NCI-H2227 (cell line): ENCODE results near the gene CCBE1.

Experiments
- DNase-seq: peaks from one replicate; lab custom pipeline; 2025; ENCODE audit not compliant: unreplicated experiment; lab: John Stamatoyannopoulos, UW

CCBE1 gene

DNA sequence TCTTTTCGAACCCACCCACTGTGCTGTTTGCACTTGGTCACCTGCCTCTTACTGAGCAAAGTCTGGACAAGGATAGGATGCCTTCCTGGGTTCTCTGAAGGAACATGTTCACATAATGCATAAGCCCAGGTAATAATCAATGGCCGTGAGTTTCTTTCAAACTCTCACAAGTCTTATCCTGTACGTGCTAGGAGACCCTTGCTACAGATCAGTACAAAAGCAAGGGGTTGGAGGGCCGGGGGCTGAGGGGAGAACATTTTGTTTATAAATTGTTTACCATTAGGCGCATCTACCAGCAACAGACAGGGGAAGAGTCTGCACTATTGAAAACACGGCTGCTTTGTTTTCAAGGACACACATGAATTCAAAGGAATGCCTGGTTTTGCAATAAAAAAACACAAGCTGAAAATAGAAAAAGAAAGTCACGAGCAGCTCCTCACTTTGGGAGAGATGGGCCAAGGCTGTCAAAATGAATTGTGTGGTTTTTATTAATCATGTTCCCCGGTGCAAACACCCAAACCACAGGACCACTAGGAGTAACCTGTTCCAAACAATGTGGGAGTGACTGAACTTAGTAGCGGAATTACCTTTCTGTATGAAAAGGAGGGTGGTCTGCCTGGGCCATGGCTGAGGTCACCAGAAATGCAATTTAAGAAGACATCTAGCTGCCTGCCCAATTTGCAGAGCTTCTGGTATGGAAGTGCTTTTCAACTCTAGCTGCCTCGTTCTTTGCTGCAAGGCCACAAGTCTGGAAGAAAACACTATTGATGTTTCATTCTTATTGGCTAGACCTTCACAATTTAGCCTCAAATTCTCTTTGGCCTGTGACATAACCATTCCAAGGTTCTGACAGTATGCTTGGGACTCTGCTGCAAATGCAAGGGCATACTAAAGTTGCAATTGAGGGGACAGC is 73.5 kb downstream of the CCBE1 start:
- no peak for DNase-seq

DNA sequence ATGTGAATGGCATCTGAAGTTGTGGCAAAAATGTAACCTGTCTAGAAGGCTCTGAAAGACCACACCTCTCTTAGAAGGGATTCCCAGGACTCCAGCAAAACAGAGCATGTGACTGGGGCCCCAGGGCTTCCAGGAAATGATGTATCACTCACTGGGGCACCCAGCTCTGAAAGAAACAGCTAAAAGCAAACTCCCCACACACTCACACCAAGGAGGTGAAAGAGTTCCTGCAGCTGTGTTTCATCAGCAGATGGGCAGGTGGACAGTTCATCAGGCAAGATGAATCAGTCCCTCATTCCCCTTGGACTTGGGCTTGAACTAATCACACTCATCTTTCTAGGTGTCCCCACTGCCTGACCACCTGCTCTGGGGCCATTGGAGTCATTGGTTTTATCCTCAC is 76.2 kb downstream of the CCBE1 start:
- no peak for DNase-seq

DNA sequence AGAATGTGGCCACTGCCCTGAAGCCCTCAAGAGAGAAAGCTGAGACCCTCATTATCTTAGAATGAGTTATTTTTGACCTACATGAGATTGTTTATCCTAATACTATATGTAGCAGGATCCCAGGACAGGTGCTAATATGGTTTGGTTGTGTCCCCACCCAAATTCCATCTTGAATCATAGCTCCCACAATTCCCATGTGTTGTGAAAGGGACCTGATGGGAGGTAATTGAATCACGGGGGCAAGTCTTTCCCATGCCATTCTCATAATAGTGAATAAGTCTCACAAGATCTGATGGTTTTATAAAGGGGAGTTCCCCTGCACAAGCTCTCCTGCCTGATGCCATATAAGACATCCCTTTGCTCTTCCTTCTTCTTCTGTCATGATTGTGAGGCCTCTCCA is 76.8 kb downstream of the CCBE1 start:
- no peak for DNase-seq

DNA sequence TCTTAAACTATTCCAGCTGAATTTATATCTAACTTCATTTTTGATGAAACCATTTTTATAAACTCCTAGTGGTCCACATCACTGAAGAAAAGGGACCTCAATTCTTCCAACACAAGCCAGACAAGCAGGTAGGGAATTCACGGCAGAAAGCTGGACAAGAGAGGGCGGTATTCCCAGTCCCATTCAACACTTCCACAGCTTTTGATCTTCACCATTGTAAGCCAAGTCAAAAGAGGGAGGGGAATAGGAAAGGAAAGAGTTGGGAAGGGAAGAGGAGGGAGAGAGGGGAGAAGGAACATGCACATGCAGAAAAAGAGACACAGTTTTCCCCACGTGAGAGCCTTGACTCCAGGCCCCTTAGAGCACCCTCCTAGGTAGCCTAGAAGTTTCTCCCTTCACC is 77.4 kb downstream of the CCBE1 start:
- DNase-seq = no peak

DNA sequence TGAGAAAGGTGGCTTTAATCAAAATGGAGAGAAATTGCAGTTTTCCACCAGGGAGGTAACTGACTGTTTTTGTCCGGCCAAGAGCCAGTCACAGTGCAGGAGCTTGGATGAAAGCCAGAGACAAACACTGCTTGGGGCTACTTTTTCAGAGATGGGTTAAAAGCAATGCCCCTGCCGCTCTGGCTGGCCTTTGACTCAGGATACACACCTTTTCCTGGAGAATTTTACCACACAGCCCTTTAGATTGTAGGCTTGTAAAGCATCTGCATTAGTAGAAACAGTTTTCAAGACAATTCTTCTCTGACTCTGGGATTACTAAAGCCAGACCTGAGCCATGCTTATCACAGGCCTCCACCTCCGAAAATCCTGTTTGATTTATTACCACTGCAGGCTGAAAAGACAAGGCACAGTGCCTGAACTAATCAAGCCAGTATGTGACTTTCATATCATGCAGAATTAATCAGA is 79.7 kb downstream of the CCBE1 start:
- DNase-seq = no peak

DNA sequence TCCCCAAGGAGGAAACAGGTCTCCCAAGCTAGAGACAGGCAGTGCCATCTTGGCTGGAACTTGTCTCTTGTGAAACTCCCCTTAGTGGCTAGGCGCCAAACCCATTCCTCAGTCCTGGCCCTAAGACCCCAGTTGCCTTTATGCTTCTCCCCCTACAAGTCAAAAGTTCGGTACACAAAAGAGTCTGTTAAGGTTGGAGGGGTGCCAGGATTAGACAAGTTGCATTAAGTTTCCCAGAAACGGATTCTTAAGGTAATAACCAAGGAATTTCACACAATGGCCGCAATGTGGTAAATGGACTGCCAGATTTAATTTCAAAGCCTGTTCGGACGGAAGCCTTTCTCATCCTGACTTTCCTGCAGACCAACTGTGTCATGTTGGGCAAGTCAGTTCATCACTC is 80.7 kb downstream of the CCBE1 start:
- DNase-seq = no peak

DNA sequence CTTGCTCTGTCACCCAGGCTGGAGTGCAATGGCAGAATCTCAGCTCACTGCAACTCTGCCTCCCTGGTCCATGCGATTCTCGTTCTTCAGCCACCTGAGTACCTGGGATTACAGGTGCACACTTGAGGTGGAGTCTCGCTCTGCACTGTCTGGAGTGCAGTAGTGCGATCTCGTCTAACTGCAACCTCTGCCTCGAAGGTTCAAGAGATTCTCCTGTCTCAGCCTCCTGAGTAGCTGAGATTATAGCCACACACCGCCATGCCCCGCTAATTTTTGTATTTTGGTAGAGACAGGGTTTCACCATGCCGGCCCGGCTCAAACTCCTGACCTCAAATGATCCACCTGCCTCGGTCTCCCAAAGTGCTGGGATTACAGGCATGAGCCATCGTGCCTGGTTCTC is 83.3 kb downstream of the CCBE1 start:
- no peak for DNase-seq

DNA sequence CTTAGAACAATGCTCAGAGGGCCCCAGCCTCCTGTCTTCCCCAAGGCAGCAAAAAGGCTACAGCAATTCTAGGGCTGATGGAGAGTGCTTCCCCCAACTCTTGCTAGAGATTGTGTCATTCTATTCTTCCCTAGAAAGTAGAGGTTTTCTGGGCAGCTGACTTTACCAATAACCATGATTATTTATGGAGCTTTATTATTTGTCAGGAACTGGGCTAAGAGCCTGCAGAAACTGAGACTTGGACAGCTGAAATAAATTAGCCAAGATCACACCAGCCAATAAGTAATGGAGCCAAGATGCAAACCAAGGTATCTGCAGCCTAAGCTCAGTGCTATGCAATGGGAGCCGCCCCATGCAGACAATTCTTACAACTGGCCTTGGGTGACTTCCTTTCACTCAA is 84.8 kb downstream of the CCBE1 start:
- DNase-seq = no peak

DNA sequence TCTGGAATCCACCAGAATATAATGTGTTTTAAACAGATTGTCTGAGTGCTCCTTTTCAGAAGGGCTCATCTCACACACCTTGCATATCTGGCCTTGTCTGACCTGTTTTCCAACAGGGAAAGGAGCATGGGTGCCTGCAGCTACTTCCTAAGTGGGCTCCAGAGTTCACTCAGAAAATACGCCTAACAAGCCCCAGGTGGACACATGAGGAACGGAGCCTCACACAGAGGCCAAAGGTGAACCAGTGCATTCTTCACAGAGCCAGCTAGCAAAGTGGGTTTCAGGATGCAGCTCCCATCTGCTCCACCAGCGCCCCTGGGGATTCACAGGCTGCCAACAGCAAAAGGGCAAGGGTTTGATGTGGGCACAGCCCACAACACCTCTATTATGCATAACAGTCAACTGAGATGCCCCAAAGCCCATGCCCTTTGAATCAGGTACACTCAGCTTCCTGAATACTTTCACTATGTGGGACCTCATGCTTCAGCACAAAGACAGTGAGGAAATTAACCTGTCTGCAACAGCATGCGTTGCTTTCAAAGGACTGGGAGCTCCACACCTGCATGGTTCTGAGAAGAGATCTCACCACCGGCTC is 86.6 kb downstream of the CCBE1 start:
- no peak for DNase-seq

DNA sequence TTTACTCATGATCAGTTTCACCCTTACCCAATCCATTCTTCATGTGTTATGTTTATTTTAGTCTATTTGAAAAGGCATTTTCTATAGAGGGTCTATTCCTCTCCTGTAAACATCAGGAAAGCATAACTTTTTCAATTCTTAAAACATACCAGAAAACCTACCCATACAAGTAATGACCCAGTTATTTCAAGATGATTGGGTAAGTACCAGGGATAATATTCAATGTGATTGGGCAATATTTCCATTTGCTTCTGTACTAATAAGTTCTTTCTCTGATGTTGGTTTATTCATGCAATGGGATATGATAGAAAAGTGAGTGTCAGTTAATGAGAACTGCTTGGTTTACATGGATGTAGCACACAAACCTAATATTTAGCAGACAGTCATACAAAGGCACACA is 87.6 kb downstream of the CCBE1 start:
- DNase-seq = no peak

DNA sequence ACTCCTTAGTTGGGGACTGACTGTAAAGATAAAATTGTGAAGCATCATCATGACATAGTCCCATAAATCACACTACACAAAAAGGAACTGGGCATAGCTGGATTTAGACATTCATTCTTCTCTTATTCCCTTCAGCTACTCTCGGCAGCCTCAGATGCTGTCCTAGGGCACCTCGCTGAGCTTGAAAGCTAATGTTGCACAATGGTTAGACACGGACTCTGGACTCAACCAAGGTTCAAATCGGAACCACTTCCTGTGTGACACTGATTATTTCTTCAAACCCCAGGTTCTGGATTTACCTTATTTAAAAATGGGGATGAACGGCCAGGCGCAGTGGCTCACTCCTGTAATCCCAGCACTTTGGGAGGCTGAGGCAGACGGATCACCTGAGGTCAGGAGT is 89.8 kb downstream of the CCBE1 start:
- DNase-seq = no peak

DNA sequence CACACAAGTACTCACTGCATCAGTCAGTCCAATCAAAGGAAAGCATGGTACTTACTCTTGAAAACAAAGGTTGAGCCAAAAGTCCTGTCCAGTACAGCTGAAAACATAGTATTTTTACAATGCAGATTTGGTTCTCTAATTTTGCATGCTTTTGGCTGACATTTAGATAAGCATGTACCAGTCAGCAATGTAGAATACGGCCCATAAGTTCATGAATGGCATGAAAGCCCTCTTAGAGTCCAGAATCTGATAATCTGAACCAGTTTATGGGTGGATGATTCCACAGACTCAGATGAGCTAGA is 90.2 kb downstream of the CCBE1 start:
- no peak for DNase-seq

DNA sequence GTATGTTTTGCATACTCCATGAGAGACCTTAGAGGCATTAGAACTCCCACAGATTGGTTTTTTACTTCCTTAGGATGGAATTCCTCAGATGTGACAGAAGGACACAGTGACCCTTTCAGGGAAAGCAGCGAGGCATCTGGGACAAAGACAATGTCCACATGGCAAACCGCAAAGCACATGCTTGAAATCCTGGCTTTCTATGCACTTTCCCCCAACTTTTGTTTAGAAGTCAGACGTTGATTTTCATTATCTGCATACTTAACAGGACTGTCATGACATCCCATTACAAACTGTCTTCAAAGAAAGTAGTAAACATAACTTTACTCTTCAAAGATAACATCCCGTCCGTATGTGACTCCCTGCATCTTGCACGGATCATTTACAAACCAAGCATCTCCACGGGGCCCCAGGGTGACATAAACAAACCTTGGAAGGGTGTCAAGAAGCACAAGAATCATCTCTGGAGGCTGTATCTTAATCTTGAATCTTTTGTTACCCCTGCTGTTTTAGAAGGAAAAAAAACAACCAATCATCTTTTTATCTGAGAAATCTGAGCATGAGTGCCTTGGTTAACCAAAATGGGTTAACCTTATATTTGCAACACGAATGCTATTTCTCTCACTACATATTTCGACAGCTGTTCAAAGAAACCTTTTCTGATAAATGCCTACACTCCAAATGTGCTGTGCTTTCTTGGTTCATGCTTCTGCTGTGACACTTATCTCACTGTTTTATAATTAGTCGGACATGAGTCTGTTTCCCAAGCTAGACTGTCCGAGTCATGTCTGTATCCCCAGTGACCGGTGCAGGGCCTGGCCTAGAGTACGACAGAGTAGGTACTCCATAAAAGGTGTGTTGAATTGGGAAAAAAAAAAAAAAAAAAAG is 90.8 kb downstream of the CCBE1 start:
- no peak for DNase-seq

DNA sequence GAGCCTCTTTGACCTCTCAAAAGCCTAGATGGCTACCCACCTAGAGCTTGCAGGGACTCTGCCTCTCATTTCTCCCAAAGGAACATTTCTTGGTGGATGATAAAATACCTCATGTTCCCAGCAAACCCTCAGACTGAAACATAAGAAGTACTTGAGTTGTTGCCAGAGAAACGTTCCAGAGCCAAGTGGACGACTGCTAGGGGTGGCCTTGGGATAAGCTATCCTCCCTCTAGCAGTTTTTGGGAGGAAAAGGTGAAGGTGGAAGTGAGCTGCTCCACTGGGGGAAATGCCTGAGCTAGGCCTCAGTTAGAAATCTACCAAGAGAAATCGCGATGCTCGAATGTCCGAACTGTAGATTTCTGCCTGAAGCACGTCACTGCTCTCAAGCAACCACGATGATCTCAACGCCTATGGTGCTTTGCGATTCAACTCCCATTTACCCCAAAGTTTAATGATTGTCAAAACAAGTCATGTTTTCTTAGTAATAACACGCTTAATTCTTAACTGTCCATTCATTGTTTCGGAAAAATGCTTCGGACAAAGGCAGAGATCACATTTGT is 91.5 kb downstream of the CCBE1 start:
- DNase-seq = no peak

DNA sequence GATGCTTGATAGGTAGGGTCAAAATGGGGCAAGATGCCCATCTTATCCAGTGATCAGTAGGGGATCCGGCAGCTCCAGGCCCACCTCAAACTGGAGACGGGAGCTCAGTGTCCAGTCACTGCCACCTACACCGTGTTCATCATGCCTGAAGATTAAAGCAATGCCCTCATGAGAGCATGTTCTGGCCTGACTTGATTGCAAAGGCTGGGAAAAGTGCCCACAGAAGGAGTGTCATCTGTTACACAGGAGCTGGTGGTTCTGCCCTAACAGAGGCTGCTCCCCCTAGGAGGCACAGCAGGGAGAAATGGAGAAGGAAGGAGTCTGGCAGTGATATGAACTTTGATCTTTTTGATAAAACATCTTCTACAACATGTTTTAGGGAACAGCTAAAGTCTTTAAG is 92.3 kb downstream of the CCBE1 start:
- no peak for DNase-seq

DNA sequence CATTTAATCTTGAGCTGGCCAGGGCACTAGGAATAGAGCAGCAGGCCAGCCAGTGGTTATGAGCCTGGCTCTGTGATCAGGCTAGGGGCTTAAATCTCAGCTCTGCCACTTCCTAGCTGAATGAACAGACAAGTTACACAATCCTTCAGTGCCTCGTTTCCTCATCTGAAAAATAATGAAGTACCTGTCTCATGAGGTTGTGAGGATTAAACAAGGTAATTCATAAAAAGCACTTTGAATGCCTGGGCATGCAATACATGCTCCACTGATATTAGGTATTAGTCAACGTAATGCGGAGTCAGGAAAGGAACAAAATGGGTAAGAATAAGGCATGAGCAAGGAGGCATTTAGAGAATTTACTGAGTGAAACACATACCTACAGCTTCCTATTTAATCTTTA is 100.2 kb downstream of the CCBE1 start:
- no peak for DNase-seq

DNA sequence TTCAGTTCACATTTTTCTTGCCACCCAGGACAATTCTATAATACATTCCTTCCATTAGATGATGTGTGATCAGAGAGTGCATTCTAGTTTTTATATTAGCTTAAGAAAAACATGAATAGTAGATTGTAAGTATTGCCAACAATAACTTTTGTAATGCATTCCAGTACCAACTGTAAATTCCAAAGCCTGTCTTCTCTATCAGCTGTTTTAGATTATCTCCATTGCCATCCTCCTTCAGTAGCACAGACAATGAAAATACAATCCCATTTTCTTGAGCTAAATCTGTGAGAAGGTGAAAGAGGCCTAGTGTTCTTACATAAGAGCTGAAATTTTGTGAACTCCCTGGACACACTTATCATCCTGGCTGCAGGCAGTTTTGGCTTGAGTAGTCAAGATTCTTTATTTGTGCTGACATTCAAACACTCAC is 103.9 kb downstream of the CCBE1 start:
- DNase-seq = no peak

DNA sequence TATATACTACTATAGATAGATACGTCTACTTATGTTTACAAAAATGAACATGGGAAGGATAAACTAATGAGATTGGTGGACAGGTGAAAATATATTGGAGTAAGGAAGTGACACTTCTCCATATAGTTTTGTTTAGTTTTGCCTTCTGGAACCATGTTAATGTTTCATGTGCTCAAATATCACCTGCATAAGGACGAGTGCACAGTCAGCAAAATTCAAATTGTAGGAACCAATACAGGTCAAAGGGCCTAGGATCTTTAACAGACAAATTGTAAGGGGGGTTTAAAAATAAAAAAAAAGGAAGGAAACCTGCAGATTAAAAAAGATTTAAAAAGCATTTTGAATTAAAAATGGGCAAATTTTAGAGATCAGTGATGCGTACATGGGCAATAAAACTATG is 104.6 kb downstream of the CCBE1 start:
- no peak for DNase-seq

DNA sequence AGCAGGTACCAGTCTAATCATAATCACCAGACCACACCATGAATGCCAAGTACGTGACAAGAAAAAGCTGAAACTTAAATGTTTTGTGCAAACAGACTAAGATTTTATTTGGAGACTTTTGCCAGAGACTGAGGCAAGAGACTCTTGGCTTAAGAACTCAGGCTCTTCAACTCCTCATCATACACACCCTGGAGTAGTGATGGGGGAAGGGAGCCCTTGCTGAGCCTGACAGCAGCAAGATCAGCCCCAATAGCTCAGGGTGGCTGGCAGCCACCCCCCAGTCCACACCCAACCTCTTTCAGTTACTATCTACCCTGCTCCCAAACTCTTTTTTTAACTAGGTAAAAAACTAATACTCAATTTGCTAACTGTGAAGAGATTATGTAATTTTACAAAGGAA is 114.8 kb downstream of the CCBE1 start:
- DNase-seq = no peak

DNA sequence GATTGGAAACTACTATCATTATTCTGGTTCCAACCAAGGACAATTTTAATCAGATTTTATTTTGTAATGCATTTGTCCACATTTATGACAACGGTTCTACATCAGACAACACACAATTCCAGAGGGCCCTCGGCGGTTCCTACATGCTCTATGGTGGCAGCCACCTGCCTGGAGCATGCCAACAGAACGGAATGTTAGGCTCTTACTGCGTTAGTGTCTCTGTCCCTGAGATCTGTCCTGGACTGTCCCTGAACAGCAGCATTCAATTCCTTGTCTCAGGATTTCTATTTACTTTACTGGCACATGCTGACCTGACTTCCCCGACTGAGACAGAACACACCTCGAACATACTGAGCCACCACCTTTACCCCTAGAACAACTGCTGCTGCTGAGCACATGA is 117.7 kb downstream of the CCBE1 start:
- DNase-seq = no peak

DNA sequence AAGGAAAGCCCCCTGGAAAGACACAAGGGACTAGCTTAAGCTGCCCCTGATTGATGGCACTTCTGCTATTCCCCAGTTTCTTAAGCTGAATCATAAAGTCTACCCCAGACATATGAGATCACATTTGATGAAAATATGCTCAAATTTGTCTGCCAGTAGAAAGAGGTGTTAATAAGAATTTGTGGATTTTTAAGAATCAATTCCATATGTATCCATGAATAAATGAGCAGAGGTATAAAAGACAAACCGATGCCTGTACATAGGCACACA is 119.9 kb downstream of the CCBE1 start:
- DNase-seq = no peak
